Fibroblast of the aortic adventitia (primary cell): ENCODE measurements around the gene DNAJC22. TPM values are rescaled to one million over a fixed set of nuclear protein-coding genes. Genes with fewer than 3 reads are reported as not detected.

ENCODE experiments used
- DNase-seq: peaks from one replicate; pipeline ENCODE4 v3.0.0-alpha.2; 2010; ENCODE audit warnings: low read depth
- H3K4me3 ChIP-seq: 2 replicates; pipeline ENCODE4 v1.5.1; 2011; ENCODE audit warnings: low read depth, mild to moderate bottlenecking, control low read depth, low read length, moderate library complexity
- CTCF ChIP-seq: IDR thresholded peaks from 2 replicates; pipeline ENCODE4 v1.5.1; 2011; ENCODE audit warnings: mild to moderate bottlenecking, low read length, control low read depth, inconsistent platforms; ENCODE audit not compliant: insufficient read depth
- total RNA-seq: library from RNA; depleted of rRNA; stranded (reverse); fragments of >200 nt; gene quantifications from 2 replicates; pipeline ENCODE4 v1.2.3, GENCODE V29; 2012; ENCODE audit warnings: low replicate concordance

The DNAJC22 gene
- total RNA-seq, 1 donor = 1.6 TPM

- H3K4me3 ChIP-seq = no peak overlapping the region
- no peak for DNase-seq
- TF ChIP-seq CTCF = no peak
Measured at GRCh38 chr12:49327368-49327767, 19.3 kb upstream of the DNAJC22 start.

DNA sequence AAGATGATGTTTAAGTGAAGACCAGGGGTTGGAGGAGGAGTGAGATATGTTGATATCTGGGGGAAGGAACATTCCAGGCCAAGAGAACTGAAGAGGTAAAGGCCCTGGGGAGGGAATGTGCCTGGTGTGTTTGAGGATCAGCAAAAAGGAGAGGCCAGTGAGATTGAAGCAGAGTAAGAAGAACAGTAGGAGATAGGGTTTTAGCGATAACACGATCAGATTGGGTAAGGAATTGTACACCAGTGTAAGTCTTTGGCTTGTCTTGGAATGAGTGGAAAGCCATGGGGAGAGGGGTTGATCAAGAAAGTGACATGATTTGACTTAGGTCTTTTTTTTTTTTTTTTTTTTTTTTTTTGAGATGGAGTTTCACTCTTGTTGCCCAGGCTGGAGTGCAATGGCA, 18.8 kb upstream of the DNAJC22 start:
- no peak overlapping the region for H3K4me3 ChIP-seq
- TF ChIP-seq CTCF = no peak
- no peak for DNase-seq

DNA sequence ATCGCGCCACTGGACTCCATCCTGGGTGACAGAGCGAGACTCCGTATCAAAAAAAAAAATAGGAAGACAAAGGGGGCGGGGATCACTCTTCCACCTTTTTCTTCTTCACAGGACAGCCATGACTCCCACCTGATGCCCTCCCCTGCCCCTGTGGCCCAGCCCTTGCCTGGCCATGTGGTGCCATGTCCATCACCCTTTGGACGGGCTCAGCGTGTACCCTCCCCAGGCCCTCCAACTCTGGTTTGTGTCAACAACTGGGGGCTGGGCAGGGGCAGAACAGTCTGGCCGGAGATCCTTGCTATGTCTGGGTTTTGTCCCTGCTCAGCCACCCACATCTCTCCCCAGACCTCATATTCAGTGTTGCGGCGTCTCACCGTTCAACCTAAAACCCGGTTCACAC, 17.9 kb upstream of the DNAJC22 start:
- no peak overlapping the region for H3K4me3 ChIP-seq
- no peak for DNase-seq
- no peak for TF ChIP-seq CTCF

DNA sequence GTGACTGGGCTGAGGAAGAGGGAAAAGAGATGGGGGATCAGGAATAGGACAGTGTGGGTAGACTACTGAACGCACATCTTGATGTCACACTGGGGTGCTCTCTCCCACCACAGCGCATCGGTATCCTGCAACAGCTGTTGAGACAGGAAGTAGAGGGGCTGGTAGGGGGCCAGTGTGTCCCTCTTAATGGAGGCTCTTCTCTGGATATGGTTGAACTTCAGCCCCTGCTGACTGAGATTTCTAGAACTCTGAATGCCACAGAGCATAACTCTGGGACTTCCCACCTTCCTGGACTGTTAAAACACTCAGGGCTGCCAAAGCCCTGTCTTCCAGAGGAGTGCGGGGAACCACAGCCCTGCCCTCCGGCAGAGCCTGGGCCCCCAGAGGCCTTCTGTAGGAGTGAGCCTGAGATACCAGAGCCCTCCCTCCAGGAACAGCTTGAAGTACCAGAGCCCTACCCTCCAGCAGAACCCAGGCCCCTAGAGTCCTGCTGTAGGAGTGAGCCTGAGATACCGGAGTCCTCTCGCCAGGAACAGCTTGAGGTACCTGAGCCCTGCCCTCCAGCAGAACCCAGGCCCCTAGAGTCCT, 16.6 kb upstream of the DNAJC22 start:
- no peak for DNase-seq
- no peak overlapping the region for H3K4me3 ChIP-seq
- TF ChIP-seq CTCF = no peak

DNA sequence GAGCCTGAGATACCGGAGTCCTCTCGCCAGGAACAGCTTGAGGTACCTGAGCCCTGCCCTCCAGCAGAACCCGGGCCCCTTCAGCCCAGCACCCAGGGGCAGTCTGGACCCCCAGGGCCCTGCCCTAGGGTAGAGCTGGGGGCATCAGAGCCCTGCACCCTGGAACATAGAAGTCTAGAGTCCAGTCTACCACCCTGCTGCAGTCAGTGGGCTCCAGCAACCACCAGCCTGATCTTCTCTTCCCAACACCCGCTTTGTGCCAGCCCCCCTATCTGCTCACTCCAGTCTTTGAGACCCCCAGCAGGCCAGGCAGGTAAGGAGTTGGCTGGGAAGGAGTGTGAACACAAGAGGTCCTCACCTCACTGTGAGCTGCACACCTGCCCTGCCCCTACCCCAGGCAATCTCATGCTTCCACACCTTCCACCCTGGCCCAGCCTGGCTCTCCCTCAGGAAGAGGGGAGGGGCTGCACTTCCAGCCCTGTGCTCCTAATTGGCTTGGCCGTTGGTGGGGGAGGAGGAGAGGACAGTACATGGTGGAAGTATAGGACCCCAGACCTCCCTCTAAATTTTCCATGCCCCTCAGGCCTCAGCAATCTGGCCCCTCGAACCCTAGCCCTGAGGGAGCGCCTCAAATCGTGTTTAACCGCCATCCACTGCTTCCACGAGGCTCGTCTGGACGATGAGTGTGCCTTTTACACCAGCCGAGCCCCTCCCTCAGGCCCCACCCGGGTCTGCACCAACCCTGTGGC, 15.9 kb upstream of the DNAJC22 start:
- no peak for TF ChIP-seq CTCF
- DNase-seq = no peak
- H3K4me3 ChIP-seq = no peak overlapping the region

DNA sequence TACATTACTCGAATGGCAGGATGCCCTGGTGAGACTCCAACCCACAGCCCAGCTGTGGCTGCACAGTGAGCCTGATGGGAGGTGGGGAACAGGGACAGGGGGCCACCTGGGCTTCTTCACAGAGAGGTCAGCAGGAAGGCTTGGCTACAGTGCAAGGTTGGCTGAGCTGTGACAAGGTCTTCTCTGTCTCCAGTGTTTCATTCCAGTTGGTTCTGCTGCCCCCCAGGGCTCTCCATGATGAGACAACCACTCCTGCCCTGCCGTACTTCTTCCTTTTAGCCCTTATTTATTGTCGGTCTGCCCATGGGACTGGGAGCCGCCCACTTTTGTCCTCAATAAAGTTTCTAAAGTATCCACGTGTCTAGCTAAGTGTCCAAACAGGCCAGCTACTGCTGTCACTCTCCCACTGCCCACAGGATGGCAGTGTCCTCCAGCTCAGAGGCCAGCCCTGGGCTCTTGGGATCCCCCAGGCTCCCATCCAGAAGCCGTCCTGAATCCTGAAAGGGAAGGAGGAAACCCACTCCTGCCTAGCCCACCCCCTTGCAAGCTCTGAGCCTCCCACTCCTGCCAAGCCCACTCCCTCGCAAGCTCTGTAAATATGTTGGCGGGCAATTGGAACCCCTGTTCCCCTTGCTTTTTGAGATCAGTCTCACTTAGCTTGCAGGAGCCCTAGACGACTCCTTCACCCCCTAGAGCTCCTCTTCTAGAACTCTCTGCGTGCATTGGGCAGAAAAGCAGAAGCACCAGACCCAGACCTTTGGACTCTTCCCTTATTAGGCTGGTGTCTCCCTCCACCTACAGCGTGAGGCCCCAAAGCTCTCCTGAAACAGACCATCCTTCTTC, 15.1 kb upstream of the DNAJC22 start:
- peak; percentile 78 for TF ChIP-seq CTCF
- no peak overlapping the region for H3K4me3 ChIP-seq
- peak; percentile 73 for DNase-seq
